GM12891 (cell line): ENCODE data around the gene TBL1XR1.

Experiments used
- POLR2A ChIP-seq: IDR thresholded peaks from 2 replicates; pipeline ENCODE4 v1.6.1; 2011; ENCODE audit warnings: low read depth, low read length, control low read depth
- POLR2AphosphoS5 ChIP-seq: IDR thresholded peaks from 2 replicates; pipeline ENCODE4 v1.6.1; 2011; ENCODE audit warnings: low read depth, low read length, control low read depth
- POU2F2 ChIP-seq: IDR thresholded peaks from 2 replicates; pipeline ENCODE4 v1.6.1; 2011; ENCODE audit warnings: low read depth, mild to moderate bottlenecking, control low read depth, low read length, moderate library complexity
- SPI1 ChIP-seq: IDR thresholded peaks from 2 replicates; pipeline ENCODE4 v1.6.1; 2011; ENCODE audit warnings: low read depth, low read length, control low read depth
- TAF1 ChIP-seq: IDR thresholded peaks from 2 replicates; pipeline ENCODE4 v1.6.1; 2011; ENCODE audit warnings: low read depth, low read length, control low read depth

DNA sequence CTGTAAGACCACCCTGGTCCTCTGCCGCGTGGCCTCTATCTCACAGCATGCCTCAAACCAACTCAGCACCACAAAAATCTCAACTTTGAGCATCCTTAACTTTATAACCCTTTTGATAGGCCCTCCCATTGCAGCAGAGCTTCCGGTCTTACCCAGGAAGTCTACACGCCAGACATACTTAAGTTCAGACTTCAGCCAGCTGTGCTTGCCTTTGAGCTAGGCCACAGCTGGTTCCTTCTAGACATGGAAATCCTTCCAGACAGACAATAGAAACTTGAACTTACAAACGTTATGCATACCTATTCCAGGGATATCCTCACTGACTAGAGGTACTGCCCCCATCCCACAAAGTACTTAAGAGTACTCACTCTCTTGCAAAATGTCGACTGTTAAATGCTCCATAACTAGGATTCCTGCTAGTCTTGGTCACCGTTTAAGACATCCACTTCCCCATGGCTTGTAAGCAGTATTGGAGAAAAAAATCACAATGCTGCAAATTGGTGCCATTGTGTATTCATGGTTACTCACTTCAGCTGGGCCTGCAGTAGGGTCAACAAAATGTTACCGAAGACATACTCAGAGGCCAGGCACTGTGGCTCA, 183.5 kb downstream of the TBL1XR1 start:
- no peak for TF ChIP-seq POLR2A
- TF ChIP-seq POLR2AphosphoS5 = no peak
- TF ChIP-seq SPI1 = no peak
- TF ChIP-seq POU2F2 = no peak
- TF ChIP-seq TAF1 = no peak
